Stimulated activated CD8-positive, alpha-beta memory T cell treated with anti-CD3 and anti-CD28 coated beads, Interleukin-2, amount 100 ng/mL, for 48 hours (primary cell): ENCODE measurements around the gene COL18A1.
"Not testable (repeated sequence)": the region's sequence is repeated elsewhere in the genome, so short reads cannot be mapped to it uniquely, and the experiment has no call there.

Source experiments
- DNase-seq, 2 donors: peaks; one replicate each; pipeline ENCODE4 v3.0.0-alpha.2; 2020; ENCODE audit warnings: low read depth in 2 of 2

COL18A1 gene

GRCh38 chr21:45559216-45560105, 154.5 kb downstream of the COL18A1 start:
- no peak for DNase-seq

- no peak for DNase-seq
Measured at GRCh38 chr21:45560106-45561021, 155.4 kb downstream of the COL18A1 start.

GRCh38 chr21:45561241-45561640, 156.3 kb downstream of the COL18A1 start:
- not testable (repeated sequence) for DNase-seq

- DNase-seq: no peak
Measured at GRCh38 chr21:45562402-45562801, 157.4 kb downstream of the COL18A1 start.

GRCh38 chr21:45562965-45563364, 158.0 kb downstream of the COL18A1 start:
- no peak for DNase-seq
